ENCODE data around the gene BAZ1B. TPM values are rescaled to one million over a fixed set of nuclear protein-coding genes. Genes with fewer than 3 reads are reported as not detected.
"Not testable (repeated sequence)": the region's sequence is repeated elsewhere in the genome, so short reads cannot be mapped to it uniquely, and the experiment has no call there.

BAZ1B gene
- total and polyA plus RNA-seq, 2 of the 4 experiments (the other 2 are of a cell fraction): 20.2 to 45.0 TPM

DNA sequence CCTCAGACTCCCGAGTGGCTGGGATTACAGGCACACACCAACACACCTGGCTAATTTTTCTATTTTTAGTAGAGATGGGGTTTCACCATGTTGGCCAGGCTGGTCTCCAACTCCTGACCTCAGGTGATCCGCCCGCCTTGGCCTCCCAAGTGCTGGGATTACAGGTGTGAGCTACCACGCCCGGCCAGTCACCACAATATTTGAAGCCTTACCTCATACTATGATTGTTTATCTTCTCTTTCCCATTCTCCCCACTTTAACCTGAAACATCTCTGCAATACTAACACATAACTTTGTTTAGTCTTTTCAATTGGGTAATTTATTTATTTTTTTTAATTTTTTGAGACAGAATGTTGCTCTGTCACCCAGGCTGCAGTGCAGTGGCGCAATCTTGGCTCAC is 55.0 kb downstream of the BAZ1B start:
- CTCF ChIA-PET; H3K9me3 ChIP-seq (ENCODE audit: control insufficient read depth, insufficient read depth, low read length); H3K27ac ChIP-seq (ENCODE audit: insufficient read depth, low read length); DNase-seq; in situ Hi-C loops (cut with MboI; ENCODE audit: low sequenced_read_pairs); H2AFZ ChIP-seq (replicated peaks; ENCODE audit: low read length, poor library complexity); H2BK15ac ChIP-seq (ENCODE audit: low read depth, low read length); BruUV-seq (replicated peaks); H3K14ac ChIP-seq (replicated peaks; ENCODE audit: low read depth, low read length); H3K4ac ChIP-seq (ENCODE audit: low read depth, low read length); H3K4me1 ChIP-seq (ENCODE audit: control insufficient read depth, insufficient read depth, low read length); H4K5ac ChIP-seq (ENCODE audit: low read depth, low read length); H3K56ac ChIP-seq (ENCODE audit: extremely low read depth, insufficient read depth, low read length); H3K18ac ChIP-seq (ENCODE audit: low read depth, low read length); dilution Hi-C loops (cut with HindIII; ENCODE audit: low sequenced_read_pairs, unreplicated experiment); H3K9ac ChIP-seq (ENCODE audit: low read depth, low read length); H3K9me1 ChIP-seq (ENCODE audit: insufficient read depth, low read length); H2BK5ac ChIP-seq (ENCODE audit: low read depth, low read length, poor library complexity, severe bottlenecking); H3K4me2 ChIP-seq (ENCODE audit: low read depth, low read length); H2AK5ac ChIP-seq (ENCODE audit: low read depth, low read length); H3K23ac ChIP-seq (ENCODE audit: low read depth, low read length); H3K27me3 ChIP-seq (ENCODE audit: control insufficient read depth, insufficient read depth, low read length); H4K8ac ChIP-seq (ENCODE audit: low read depth in 2 of 2, low read length in 2 of 2); H4K91ac ChIP-seq (ENCODE audit: insufficient read depth, low read depth, low read length); H2AK9ac ChIP-seq (replicated peaks; ENCODE audit: low read depth, low read length, poor library complexity); H3K4me3 ChIP-seq (ENCODE audit: insufficient read depth, low read depth, low read length); H2BK120ac ChIP-seq (ENCODE audit: low read depth, low read length); intact Hi-C loops (cut with micrococcal nuclease); H2BK20ac ChIP-seq (ENCODE audit: low read depth, low read length); ATAC-seq (ENCODE audit: low read depth); H4K20me1 ChIP-seq (ENCODE audit: insufficient read depth, low read length); POLR2A ChIA-PET (ENCODE audit: unreplicated experiment): not testable (repeated sequence)
- Histone ChIP-seq H3K79me1 (ENCODE audit: low read depth in 1 of 2, low read length in 2 of 2) (peaks cover 21 to 22% of the 10 kb centered on the region in 2 experiments), H3K36me3 (ENCODE audit: control insufficient read depth, insufficient read depth, low read length) (peaks cover 51% of the 10 kb centered on the region)
- no CpG with 5 or more reads among the region's 6 CpGs for WGBS, 2 experiments (ENCODE audit: extremely low coverage in 2 of 2, insufficient read length in 1 of 2)
